ENCODE data around the gene SLC39A11. TPM values are rescaled to one million over a fixed set of nuclear protein-coding genes. Genes with fewer than 3 reads are reported as not detected.

The SLC39A11 gene
- total RNA-seq, 2 experiments from 2014 or later: 25.6 to 51.5 TPM

- DNase-seq (ENCODE audit: low spot score): no peak
- Histone ChIP-seq H2AFZ (ENCODE audit: low read length) (no peak overlapping the region), H3K9me2 (ENCODE audit: insufficient read depth, low read length) (no peaks in the 10 kb centered on the region), H4K20me1 (ENCODE audit: insufficient read depth, low read length) (no peaks in the 10 kb centered on the region), H3K4me3 (ENCODE audit: low read depth, low read length, poor library complexity, severe bottlenecking) (no peak overlapping the region), H3K4me2 (ENCODE audit: low read length) (no peak overlapping the region), H3K36me3 (ENCODE audit: insufficient read depth, low read length) (no peaks in the 10 kb centered on the region), H3K79me2 (ENCODE audit: insufficient read depth, low read depth, low read length) (no peaks in the 10 kb centered on the region), H3K4me1 (ENCODE audit: insufficient read depth, low read length, poor library complexity, severe bottlenecking) (no peaks in the 10 kb centered on the region), H3K27ac (ENCODE audit: low read depth, low read length, poor library complexity, severe bottlenecking) (no peak overlapping the region), H3K9me3 (ENCODE audit: low read length) (no peaks in the 10 kb centered on the region)
- CTCF ChIA-PET (ENCODE audit: unreplicated experiment): no interaction called here
- intact Hi-C loops (cut with micrococcal nuclease; ENCODE audit: unreplicated experiment): no loop called here
- BruUV-seq (replicated peaks): no TSS peak
- POLR2A ChIA-PET: no interaction called here
- TF ChIP-seq, protein P1, sequence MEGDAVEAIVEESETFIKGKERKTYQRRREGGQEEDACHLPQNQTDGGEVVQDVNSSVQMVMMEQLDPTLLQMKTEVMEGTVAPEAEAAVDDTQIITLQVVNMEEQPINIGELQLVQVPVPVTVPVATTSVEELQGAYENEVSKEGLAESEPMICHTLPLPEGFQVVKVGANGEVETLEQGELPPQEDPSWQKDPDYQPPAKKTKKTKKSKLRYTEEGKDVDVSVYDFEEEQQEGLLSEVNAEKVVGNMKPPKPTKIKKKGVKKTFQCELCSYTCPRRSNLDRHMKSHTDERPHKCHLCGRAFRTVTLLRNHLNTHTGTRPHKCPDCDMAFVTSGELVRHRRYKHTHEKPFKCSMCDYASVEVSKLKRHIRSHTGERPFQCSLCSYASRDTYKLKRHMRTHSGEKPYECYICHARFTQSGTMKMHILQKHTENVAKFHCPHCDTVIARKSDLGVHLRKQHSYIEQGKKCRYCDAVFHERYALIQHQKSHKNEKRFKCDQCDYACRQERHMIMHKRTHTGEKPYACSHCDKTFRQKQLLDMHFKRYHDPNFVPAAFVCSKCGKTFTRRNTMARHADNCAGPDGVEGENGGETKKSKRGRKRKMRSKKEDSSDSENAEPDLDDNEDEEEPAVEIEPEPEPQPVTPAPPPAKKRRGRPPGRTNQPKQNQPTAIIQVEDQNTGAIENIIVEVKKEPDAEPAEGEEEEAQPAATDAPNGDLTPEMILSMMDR (conservative IDR thresholded peaks at IDR 0.05; ENCODE audit: low read length): no peak
- no peak for TF ChIP-seq EZH2phosphoT487 (IDR thresholded peaks at IDR 0.05; ENCODE audit: borderline replicate concordance, low read depth, low read length)
Measured at GRCh38 chr17:72699545-72699944, 392.9 kb downstream of the SLC39A11 start.

GRCh38 chr17:72697602-72698146, 394.8 kb downstream of the SLC39A11 start:
- no peaks in the 10 kb centered on the region for H3K36me3 ChIP-seq (ENCODE audit: insufficient read depth, low read length)
- H3K27ac ChIP-seq (ENCODE audit: low read depth, low read length, poor library complexity, severe bottlenecking): no peak overlapping the region
- intact Hi-C loops (cut with micrococcal nuclease; ENCODE audit: unreplicated experiment): no loop called here
- H3K4me2 ChIP-seq (ENCODE audit: low read length): no peak overlapping the region
- no peak for DNase-seq (ENCODE audit: low spot score)
- ChIA-PET CTCF (ENCODE audit: unreplicated experiment) (no interaction called here), POLR2A (interaction anchor here (0.6 to 1.2 kb wide), 3 partner anchors 11 to 28 kb away, joined by 3 to 6 read pairs (median 3); no protein-coding TSS in a partner anchor)
- no peak overlapping the region for H3K4me3 ChIP-seq (ENCODE audit: low read depth, low read length, poor library complexity, severe bottlenecking)
- H3K9me3 ChIP-seq (ENCODE audit: low read length): no peaks in the 10 kb centered on the region
- no peaks in the 10 kb centered on the region for H4K20me1 ChIP-seq (ENCODE audit: insufficient read depth, low read length)
- TF ChIP-seq EZH2phosphoT487 (IDR thresholded peaks at IDR 0.05; ENCODE audit: borderline replicate concordance, low read depth, low read length): no peak
- TF ChIP-seq, protein P1 (conservative IDR thresholded peaks at IDR 0.05; ENCODE audit: low read length): no peak
- H3K9me2 ChIP-seq (ENCODE audit: insufficient read depth, low read length): no peaks in the 10 kb centered on the region
- H2AFZ ChIP-seq (ENCODE audit: low read length): no peak overlapping the region
- H3K79me2 ChIP-seq (ENCODE audit: insufficient read depth, low read depth, low read length): no peaks in the 10 kb centered on the region
- H3K4me1 ChIP-seq (ENCODE audit: insufficient read depth, low read length, poor library complexity, severe bottlenecking): no peaks in the 10 kb centered on the region
- BruUV-seq (replicated peaks): no TSS peak

DNA sequence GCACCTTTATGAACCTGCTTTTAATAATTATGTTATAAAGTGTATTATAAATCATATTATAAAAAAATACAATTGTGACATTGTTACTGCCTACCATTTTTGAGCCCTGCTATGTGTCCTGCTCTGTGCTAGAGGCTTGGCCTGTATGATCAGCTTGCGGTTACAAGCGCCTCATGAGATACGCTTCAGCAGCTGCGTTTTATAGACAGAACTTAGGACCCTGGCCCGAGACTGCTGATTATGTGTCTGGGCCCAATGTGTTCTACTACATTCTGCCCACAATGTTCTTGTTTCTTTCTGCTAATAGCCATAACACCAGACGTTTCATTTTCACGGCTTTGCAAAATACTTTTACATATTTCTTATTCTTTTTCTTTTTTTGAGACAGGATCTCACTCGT, 395.8 kb downstream of the SLC39A11 start:
- no TSS peak for BruUV-seq (replicated peaks)
- Histone ChIP-seq H3K4me3 (ENCODE audit: low read depth, low read length, poor library complexity, severe bottlenecking) (no peak overlapping the region), H3K36me3 (ENCODE audit: insufficient read depth, low read length) (no peaks in the 10 kb centered on the region), H4K20me1 (ENCODE audit: insufficient read depth, low read length) (no peaks in the 10 kb centered on the region), H3K4me2 (ENCODE audit: low read length) (no peak overlapping the region), H3K4me1 (ENCODE audit: insufficient read depth, low read length, poor library complexity, severe bottlenecking) (no peaks in the 10 kb centered on the region), H3K79me2 (ENCODE audit: insufficient read depth, low read depth, low read length) (no peaks in the 10 kb centered on the region), H3K27ac (ENCODE audit: low read depth, low read length, poor library complexity, severe bottlenecking) (no peak overlapping the region), H3K9me2 (ENCODE audit: insufficient read depth, low read length) (no peaks in the 10 kb centered on the region), H3K9me3 (ENCODE audit: low read length) (no peaks in the 10 kb centered on the region), H2AFZ (ENCODE audit: low read length) (no peak overlapping the region)
- TF ChIP-seq EZH2phosphoT487 (IDR thresholded peaks at IDR 0.05; ENCODE audit: borderline replicate concordance, low read depth, low read length): no peak
- TF ChIP-seq, protein P1 (conservative IDR thresholded peaks at IDR 0.05; ENCODE audit: low read length): no peak
- ChIA-PET CTCF (ENCODE audit: unreplicated experiment) (no interaction called here), POLR2A (no interaction called here)
- intact Hi-C loops (cut with micrococcal nuclease; ENCODE audit: unreplicated experiment): no loop called here
- no peak for DNase-seq (ENCODE audit: low spot score)

Data from OCI-LY7 (cell line).